NT2/D1 (cell line): ENCODE data around the gene GTF3A.

ENCODE experiments used
- DNase-seq: peaks from one replicate; pipeline ENCODE4 v3.0.0-alpha.2; 2011; ENCODE audit warnings: low read depth, low spot score
- H3K27me3 ChIP-seq: 2 replicates; pipeline ENCODE4 v1.6.0; 2011; ENCODE audit warnings: mild to moderate bottlenecking; ENCODE audit not compliant: insufficient read length, insufficient read depth
- H3K36me3 ChIP-seq: 2 replicates; pipeline ENCODE4 v1.6.1; 2011; ENCODE audit warnings: mild to moderate bottlenecking, low read length, mixed read lengths; ENCODE audit not compliant: insufficient read depth, insufficient read length
- H3K4me1 ChIP-seq: 2 replicates; pipeline ENCODE4 v1.5.1; 2011; ENCODE audit not compliant: insufficient read depth, insufficient read length
- H3K4me3 ChIP-seq: 2 replicates; pipeline ENCODE4 v1.5.1; 2011; ENCODE audit warnings: low read depth; ENCODE audit not compliant: insufficient read length
- H3K9ac ChIP-seq: 2 replicates; pipeline ENCODE4 v1.6.0; 2011; ENCODE audit warnings: low read depth; ENCODE audit not compliant: insufficient read length
- H3K9me3 ChIP-seq: 2 replicates; pipeline ENCODE4 v1.5.1; 2011; ENCODE audit warnings: mild to moderate bottlenecking, low read length; ENCODE audit not compliant: insufficient read depth
- SUZ12 ChIP-seq: IDR thresholded peaks from 2 replicates; pipeline ENCODE4 v1.6.1; 2011; ENCODE audit not compliant: insufficient read length, insufficient read depth; ENCODE audit errors: extremely low read depth
- YY1 ChIP-seq: IDR thresholded peaks from 2 replicates; pipeline ENCODE4 v1.6.1; 2011; ENCODE audit not compliant: insufficient read length, insufficient read depth
- ZNF274 ChIP-seq: IDR thresholded peaks from 2 replicates; pipeline ENCODE4 v1.6.1; 2011; ENCODE audit warnings: mild to moderate bottlenecking, low read depth, low read length

GTF3A gene

DNA sequence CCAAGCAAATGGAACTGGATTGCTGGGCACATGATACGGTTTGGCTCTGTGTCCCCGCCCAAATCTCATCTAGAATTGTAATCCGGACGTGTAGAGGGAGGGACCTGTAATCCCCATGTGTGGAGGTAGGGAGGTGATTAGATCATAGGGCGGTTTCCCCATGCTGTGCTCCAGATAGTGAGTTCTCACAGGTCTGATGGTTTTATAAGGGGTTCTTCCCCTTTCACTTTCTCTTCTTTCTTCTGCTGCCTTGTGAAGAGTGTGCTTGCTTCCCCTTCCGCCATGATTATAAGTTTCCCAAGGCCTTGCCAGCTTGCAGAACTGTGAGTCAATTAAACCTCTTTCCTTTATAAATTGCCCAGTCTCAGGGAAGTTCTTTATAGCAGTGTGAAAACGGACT, 58.6 kb downstream of the GTF3A start:
- H3K4me3 ChIP-seq, result no peak overlapping the region
- no peaks in the 10 kb centered on the region for H3K36me3 ChIP-seq
- TF ChIP-seq YY1 (no peak), ZNF274 (no peak), SUZ12 (no peak)
- no peaks in the 10 kb centered on the region for H3K27me3 ChIP-seq
- H3K9me3 ChIP-seq, result no peaks in the 10 kb centered on the region
- no peak for DNase-seq
- H3K4me1 ChIP-seq, result no peaks in the 10 kb centered on the region
- no peak overlapping the region for H3K9ac ChIP-seq

DNA sequence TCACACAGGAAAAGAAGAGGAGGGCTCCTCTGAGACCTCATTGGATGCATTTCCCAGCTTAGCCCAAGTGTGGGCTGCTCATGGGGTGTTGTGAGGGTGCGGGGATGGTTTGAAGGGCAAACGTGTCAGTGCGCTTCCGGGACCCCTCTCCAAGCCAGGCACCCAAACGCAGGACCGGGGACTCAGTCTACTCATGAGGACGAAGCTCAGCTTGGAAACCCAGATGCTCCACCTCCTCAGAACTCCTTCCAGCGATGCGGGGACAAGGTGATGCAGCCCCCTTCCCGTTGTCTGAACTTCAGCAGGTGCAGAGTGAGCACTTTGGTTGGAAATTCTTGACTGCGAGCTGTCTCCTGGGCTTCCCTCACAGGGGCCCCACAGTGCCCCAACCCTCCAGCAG, 59.0 kb downstream of the GTF3A start:
- Histone ChIP-seq H3K9ac (no peak overlapping the region), H3K36me3 (no peaks in the 10 kb centered on the region), H3K9me3 (no peaks in the 10 kb centered on the region), H3K4me1 (no peaks in the 10 kb centered on the region), H3K4me3 (no peak overlapping the region), H3K27me3 (no peaks in the 10 kb centered on the region)
- TF ChIP-seq ZNF274, result no peak
- TF ChIP-seq YY1, result no peak
- TF ChIP-seq SUZ12, result no peak
- no peak for DNase-seq
